ENCODE measurements around the gene TYW1B. TPM values are rescaled to one million over a fixed set of nuclear protein-coding genes. Genes with fewer than 3 reads are reported as not detected.
A peak's percentile ranks its signal among the peaks of the same experiment; 100 is the strongest.
"Not testable (repeated sequence)": the region's sequence is repeated elsewhere in the genome, so short reads cannot be mapped to it uniquely, and the experiment has no call there.

The TYW1B gene
- total RNA-seq, 1 experiment from 2014 or later = 5.5 TPM

DNA sequence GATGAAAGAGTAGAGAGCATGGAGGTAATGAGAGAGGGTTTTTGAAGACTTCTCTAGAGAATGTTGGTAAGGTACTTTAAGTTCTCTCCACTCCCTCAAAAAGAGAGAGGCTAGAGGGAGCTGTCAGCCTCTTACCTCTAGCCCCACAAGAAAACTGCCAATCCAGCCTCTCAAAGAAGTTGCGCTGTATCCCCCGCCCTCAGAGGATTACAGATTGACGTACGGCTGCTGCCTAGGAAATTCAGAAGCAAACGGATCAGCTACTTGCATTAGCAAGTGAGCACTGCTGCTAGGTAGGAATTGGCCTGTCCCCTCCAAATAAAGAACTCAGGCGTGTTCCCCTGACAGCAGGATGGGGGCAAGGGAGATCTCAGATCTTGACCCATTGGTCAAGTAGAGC, 34.2 kb downstream of the TYW1B start:
- no peak for DNase-seq
- H3K18ac ChIP-seq (ENCODE audit: insufficient read length, low read depth, low read length) = no peak overlapping the region
- H3K23me2 ChIP-seq (ENCODE audit: insufficient read length, low read depth, low read length, poor library complexity, severe bottlenecking) = no peaks in the 10 kb centered on the region
- H4K20me1 ChIP-seq (ENCODE audit: control insufficient read depth, insufficient read depth, insufficient read length) = no peaks in the 10 kb centered on the region
- H3K27me3 ChIP-seq (ENCODE audit: insufficient read depth, low read length) = no peaks in the 10 kb centered on the region
- no peak overlapping the region for H3K14ac ChIP-seq (ENCODE audit: insufficient read depth, low read length)
- H3T11ph ChIP-seq (ENCODE audit: low read length) = no peak overlapping the region
- H4K91ac ChIP-seq (ENCODE audit: insufficient read length, low read depth, low read length) = no peak overlapping the region
- H3K23ac ChIP-seq (ENCODE audit: insufficient read length, low read depth, low read length) = no peak overlapping the region
- no peak overlapping the region for H2BK12ac ChIP-seq (ENCODE audit: insufficient read length, low read depth, low read length)
- H3K79me1 ChIP-seq (ENCODE audit: insufficient read depth, low read depth, low read length, poor library complexity, severe bottlenecking) = no peaks in the 10 kb centered on the region
- no peaks in the 10 kb centered on the region for H3K4me1 Mint-ChIP-seq
- no peaks in the 10 kb centered on the region for H3K4me1 ChIP-seq (ENCODE audit: insufficient read depth, low read length)
- H4K8ac ChIP-seq (replicated peaks; ENCODE audit: insufficient read length, low read depth, low read length) = no peak overlapping the region
- no peak overlapping the region for H3K27ac ChIP-seq (ENCODE audit: insufficient read length, low read depth, low read length)
- no peaks in the 10 kb centered on the region for H3K79me2 ChIP-seq (ENCODE audit: insufficient read depth, low read length)
- H3K27ac Mint-ChIP-seq = peak overlapping the region in 1 of 3 experiments; percentile 28; a peak in 1 of 7 replicates
- no peak overlapping the region for H3K4me2 ChIP-seq (ENCODE audit: insufficient read depth, insufficient read length, low read length)
- H3K4me3 Mint-ChIP-seq = no peak overlapping the region
- peaks cover 7% of the 10 kb centered on the region for H3K9me3 ChIP-seq (ENCODE audit: control insufficient read depth, low read depth, low read length)
- no peaks in the 10 kb centered on the region for H3K27me3 Mint-ChIP-seq (ENCODE audit: low read depth)
- H2BK20ac ChIP-seq (ENCODE audit: low read depth, low read length, poor library complexity, severe bottlenecking) = no peak overlapping the region
- no peak overlapping the region for H2BK15ac ChIP-seq (ENCODE audit: low read depth, low read length)
- no peak overlapping the region for H2AFZ ChIP-seq (ENCODE audit: low read length)
- no peak overlapping the region for H3K4ac ChIP-seq (ENCODE audit: low read depth, low read length)
- no peak overlapping the region for H2AK5ac ChIP-seq (ENCODE audit: insufficient read length, low read length)
- no peak overlapping the region for H2BK120ac ChIP-seq (ENCODE audit: low read depth, low read length, poor library complexity, severe bottlenecking)
- H3K36me3 Mint-ChIP-seq (ENCODE audit: insufficient read depth in 1 of 3, low read depth in 3 of 3) = peaks cover 17 to 44% (median 32%) of the 10 kb centered on the region in 3 experiments
- no peak overlapping the region for H2BK5ac ChIP-seq (ENCODE audit: insufficient read length, low read length)
- no peak overlapping the region for H3K56ac ChIP-seq (ENCODE audit: insufficient read length, low read depth, low read length)
- WGBS (ENCODE audit: extremely low coverage, insufficient read length, low lambda C conversion rate) = no CpG with 5 or more reads among the region's 6 CpGs
- no peak overlapping the region for H4K5ac ChIP-seq (ENCODE audit: insufficient read length, low read depth, low read length)
- TF ChIP-seq, protein P1, sequence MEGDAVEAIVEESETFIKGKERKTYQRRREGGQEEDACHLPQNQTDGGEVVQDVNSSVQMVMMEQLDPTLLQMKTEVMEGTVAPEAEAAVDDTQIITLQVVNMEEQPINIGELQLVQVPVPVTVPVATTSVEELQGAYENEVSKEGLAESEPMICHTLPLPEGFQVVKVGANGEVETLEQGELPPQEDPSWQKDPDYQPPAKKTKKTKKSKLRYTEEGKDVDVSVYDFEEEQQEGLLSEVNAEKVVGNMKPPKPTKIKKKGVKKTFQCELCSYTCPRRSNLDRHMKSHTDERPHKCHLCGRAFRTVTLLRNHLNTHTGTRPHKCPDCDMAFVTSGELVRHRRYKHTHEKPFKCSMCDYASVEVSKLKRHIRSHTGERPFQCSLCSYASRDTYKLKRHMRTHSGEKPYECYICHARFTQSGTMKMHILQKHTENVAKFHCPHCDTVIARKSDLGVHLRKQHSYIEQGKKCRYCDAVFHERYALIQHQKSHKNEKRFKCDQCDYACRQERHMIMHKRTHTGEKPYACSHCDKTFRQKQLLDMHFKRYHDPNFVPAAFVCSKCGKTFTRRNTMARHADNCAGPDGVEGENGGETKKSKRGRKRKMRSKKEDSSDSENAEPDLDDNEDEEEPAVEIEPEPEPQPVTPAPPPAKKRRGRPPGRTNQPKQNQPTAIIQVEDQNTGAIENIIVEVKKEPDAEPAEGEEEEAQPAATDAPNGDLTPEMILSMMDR (conservative IDR thresholded peaks at IDR 0.05) = no peak
- peaks cover 9% of the 10 kb centered on the region in 2 experiments; a peak in 4 of 5 replicates for H3K9me3 Mint-ChIP-seq
- H3K9ac ChIP-seq (ENCODE audit: extremely low read depth, insufficient read length, low read length) = no peak overlapping the region

GRCh38 chr7:72790698-72791060, 37.3 kb downstream of the TYW1B start:
- H4K8ac ChIP-seq (replicated peaks; ENCODE audit: insufficient read length, low read depth, low read length); H2BK120ac ChIP-seq (ENCODE audit: low read depth, low read length, poor library complexity, severe bottlenecking); H4K91ac ChIP-seq (ENCODE audit: insufficient read length, low read depth, low read length); H3K4ac ChIP-seq (ENCODE audit: low read depth, low read length); H2AFZ ChIP-seq (ENCODE audit: low read length); H3K27me3 ChIP-seq (ENCODE audit: insufficient read depth, low read length); H3K9ac ChIP-seq (ENCODE audit: extremely low read depth, insufficient read length, low read length); H3K4me3 Mint-ChIP-seq; H3K23ac ChIP-seq (ENCODE audit: insufficient read length, low read depth, low read length); H3K4me1 Mint-ChIP-seq; H3K27ac ChIP-seq (ENCODE audit: insufficient read length, low read depth, low read length); H3K27ac Mint-ChIP-seq; H3K56ac ChIP-seq (ENCODE audit: insufficient read length, low read depth, low read length); H2AK5ac ChIP-seq (ENCODE audit: insufficient read length, low read length); H3K23me2 ChIP-seq (ENCODE audit: insufficient read length, low read depth, low read length, poor library complexity, severe bottlenecking); H2BK15ac ChIP-seq (ENCODE audit: low read depth, low read length); H3K79me1 ChIP-seq (ENCODE audit: insufficient read depth, low read depth, low read length, poor library complexity, severe bottlenecking); H4K20me1 ChIP-seq (ENCODE audit: control insufficient read depth, insufficient read depth, insufficient read length); H3K14ac ChIP-seq (ENCODE audit: insufficient read depth, low read length); H3T11ph ChIP-seq (ENCODE audit: low read length); H3K9me3 Mint-ChIP-seq; H4K5ac ChIP-seq (ENCODE audit: insufficient read length, low read depth, low read length); DNase-seq; H2BK20ac ChIP-seq (ENCODE audit: low read depth, low read length, poor library complexity, severe bottlenecking); H3K27me3 Mint-ChIP-seq (ENCODE audit: low read depth); H3K18ac ChIP-seq (ENCODE audit: insufficient read length, low read depth, low read length); H2BK5ac ChIP-seq (ENCODE audit: insufficient read length, low read length); H2BK12ac ChIP-seq (ENCODE audit: insufficient read length, low read depth, low read length); H3K4me2 ChIP-seq (ENCODE audit: insufficient read depth, insufficient read length, low read length); H3K9me3 ChIP-seq (ENCODE audit: control insufficient read depth, low read depth, low read length); H3K79me2 ChIP-seq (ENCODE audit: insufficient read depth, low read length); H3K4me1 ChIP-seq (ENCODE audit: insufficient read depth, low read length): not testable (repeated sequence)
- no CpG with 5 or more reads among the region's 3 CpGs for WGBS (ENCODE audit: extremely low coverage, insufficient read length, low lambda C conversion rate)
- peaks cover 3 to 24% (median 12%) of the 10 kb centered on the region in 3 experiments; a peak in 6 of 7 replicates for H3K36me3 Mint-ChIP-seq (ENCODE audit: insufficient read depth in 1 of 3, low read depth in 3 of 3)

Data from H9 (cell line).